HepG2 (cell line): Measurements from ENCODE around the gene ZPR1. TPM values are rescaled to one million over a fixed set of nuclear protein-coding genes. Genes with fewer than 3 reads are reported as not detected.

Experiments
- ARNT ChIP-seq: fragments of 450-650 bp; IDR thresholded peaks from 2 replicates; pipeline ENCODE4 v1.6.1; 2017
- ELF1 ChIP-seq: sonication (generic); formaldehyde crosslinking; IDR thresholded peaks from 2 replicates; pipeline ENCODE4 v1.4.0; 2020; ENCODE audit warnings: missing genetic modification reagents
- GABPB1 ChIP-seq: IDR thresholded peaks from 2 replicates; pipeline ENCODE4 v1.6.1; 2016; ENCODE audit warnings: mild to moderate bottlenecking, missing genetic modification reagents, moderate library complexity, missing compliant biosample characterization
- IRF2 ChIP-seq: IDR thresholded peaks from 2 replicates; pipeline ENCODE4 v1.6.1; 2018; ENCODE audit warnings: missing genetic modification reagents, missing compliant biosample characterization
- KDM5A ChIP-seq: fragments of 200-600 bp; sonication (generic); IDR thresholded peaks from 2 replicates; pipeline ENCODE4 v1.7.0; 2018; ENCODE audit warnings: antibody characterized with exemption, mild to moderate bottlenecking, low read length, borderline replicate concordance
- MTA3 ChIP-seq: sonication (generic); formaldehyde crosslinking; IDR thresholded peaks from 2 replicates; pipeline ENCODE4 v1.4.0; 2020; ENCODE audit warnings: missing genetic modification reagents
- NFE2 ChIP-seq: sonication (generic); formaldehyde crosslinking; IDR thresholded peaks from 2 replicates; pipeline ENCODE4 v1.4.0; 2020; ENCODE audit warnings: missing genetic modification reagents
- PAWR ChIP-seq: sonication (generic); formaldehyde crosslinking; IDR thresholded peaks from 2 replicates; pipeline ENCODE4 v1.4.0; 2020; ENCODE audit warnings: missing genetic modification reagents, mild to moderate bottlenecking, borderline replicate concordance
- REL ChIP-seq: sonication (generic); formaldehyde crosslinking; conservative IDR thresholded peaks from 2 replicates; pipeline ENCODE4 v1.8.0; 2022; ENCODE audit warnings: mild to moderate bottlenecking, missing genetic modification reagents, moderate library complexity
- ZNF263 ChIP-seq: sonication (generic); formaldehyde crosslinking; IDR thresholded peaks from 2 replicates; pipeline ENCODE4 v1.4.0; 2020; ENCODE audit warnings: missing genetic modification reagents
- ZNF264 ChIP-seq: sonication (generic); formaldehyde crosslinking; IDR thresholded peaks from 2 replicates; pipeline ENCODE4 v1.4.0; 2020; ENCODE audit warnings: missing genetic modification reagents
- ZNF33A ChIP-seq: sonication (generic); formaldehyde crosslinking; IDR thresholded peaks from 2 replicates; pipeline ENCODE4 v1.5.1; 2020; ENCODE audit warnings: missing genetic modification reagents, mild to moderate bottlenecking, moderate library complexity, borderline replicate concordance
- ZNF34 ChIP-seq: sonication (generic); formaldehyde crosslinking; IDR thresholded peaks from 2 replicates; pipeline ENCODE4 v1.4.0; 2020; ENCODE audit warnings: mild to moderate bottlenecking, missing genetic modification reagents, borderline replicate concordance
- ZNF496 ChIP-seq: sonication (generic); formaldehyde crosslinking; IDR thresholded peaks from 2 replicates; pipeline ENCODE4 v1.8.1; 2023; ENCODE audit warnings: mild to moderate bottlenecking, moderate library complexity, missing genetic modification reagents; ENCODE audit not compliant: insufficient replicate concordance
- ZNF629 ChIP-seq: sonication (generic); formaldehyde crosslinking; conservative IDR thresholded peaks from 2 replicates; pipeline ENCODE4 v1.5.0; 2020; ENCODE audit warnings: missing genetic modification reagents
- ZNF670 ChIP-seq: sonication (generic); formaldehyde crosslinking; IDR thresholded peaks from 2 replicates; pipeline ENCODE4 v1.8.0; 2022; ENCODE audit warnings: mild to moderate bottlenecking, missing genetic modification reagents, borderline replicate concordance
- ZNF83 ChIP-seq: sonication (generic); formaldehyde crosslinking; IDR thresholded peaks from 2 replicates; pipeline ENCODE4 v1.4.0; 2020; ENCODE audit warnings: missing genetic modification reagents, mild to moderate bottlenecking, borderline replicate concordance
- ZNF841 ChIP-seq: sonication (generic); formaldehyde crosslinking; IDR thresholded peaks from 2 replicates; pipeline ENCODE4 v1.8.1; 2023; ENCODE audit warnings: missing genetic modification reagents, borderline replicate concordance
- polyA plus RNA-seq, 8 experiments: library from polyadenylated mRNA; depleted of rRNA in 3 of 8; stranded (reverse) in 7 of 8; unstranded in 1 of 8; fragments of >200 nt; fragmentation: Illumina TruSeq in 4 of 8; extraction: Trizol in 4 of 8; gene quantifications; 2 replicates each; pipeline versions ENCODE4 v1.2.1 to v1.2.3, GENCODE V29; 2011 to 2016; ENCODE audit warnings: low read depth in 4 of 8, missing spikeins in 1 of 8, mixed read lengths in 1 of 8; ENCODE audit not compliant: insufficient read depth in 1 of 8
- total RNA-seq, 5 experiments: library from RNA; depleted of rRNA; stranded (reverse); fragments of >200 nt; fragmentation: Illumina TruSeq; extraction: Trizol; gene quantifications; 2 replicates each; pipeline ENCODE4 v1.2.3, GENCODE V29; 2016; ENCODE audit warnings: low read depth in 1 of 5
- TF ChIP-seq, protein P1 (sequence below): sonication (generic); formaldehyde crosslinking; IDR thresholded peaks from 2 replicates; pipeline ENCODE4 v1.5.0; 2020; ENCODE audit warnings: missing genetic modification reagents
- TF ChIP-seq, protein P2 (sequence below), 2 experiments: sonication (generic) in 1 of 2; formaldehyde crosslinking in 1 of 2; IDR thresholded peaks; 2 replicates each; pipeline versions ENCODE4 v1.4.0 to v1.6.1; 2018 to 2020; ENCODE audit warnings: missing genetic modification reagents in 2 of 2, borderline replicate concordance in 1 of 2, low read depth in 1 of 2, mild to moderate bottlenecking in 1 of 2, missing biosample characterization in 1 of 2
- TF ChIP-seq, protein P3 (sequence below): sonication (generic); formaldehyde crosslinking; IDR thresholded peaks from 2 replicates; pipeline ENCODE4 v1.5.0; 2020; ENCODE audit warnings: missing genetic modification reagents, mild to moderate bottlenecking, borderline replicate concordance
- TF ChIP-seq, protein P4 (sequence below): sonication (generic); formaldehyde crosslinking; IDR thresholded peaks from 2 replicates; pipeline ENCODE4 v1.5.1; 2020; ENCODE audit warnings: mild to moderate bottlenecking, missing genetic modification reagents

Gene ZPR1
- total and polyA plus RNA-seq, 2 of the 13 experiments (the other 11 are each of a cell fraction or from before 2014, with no cell fraction given) = 40.0 to 79.3 TPM

DNA sequence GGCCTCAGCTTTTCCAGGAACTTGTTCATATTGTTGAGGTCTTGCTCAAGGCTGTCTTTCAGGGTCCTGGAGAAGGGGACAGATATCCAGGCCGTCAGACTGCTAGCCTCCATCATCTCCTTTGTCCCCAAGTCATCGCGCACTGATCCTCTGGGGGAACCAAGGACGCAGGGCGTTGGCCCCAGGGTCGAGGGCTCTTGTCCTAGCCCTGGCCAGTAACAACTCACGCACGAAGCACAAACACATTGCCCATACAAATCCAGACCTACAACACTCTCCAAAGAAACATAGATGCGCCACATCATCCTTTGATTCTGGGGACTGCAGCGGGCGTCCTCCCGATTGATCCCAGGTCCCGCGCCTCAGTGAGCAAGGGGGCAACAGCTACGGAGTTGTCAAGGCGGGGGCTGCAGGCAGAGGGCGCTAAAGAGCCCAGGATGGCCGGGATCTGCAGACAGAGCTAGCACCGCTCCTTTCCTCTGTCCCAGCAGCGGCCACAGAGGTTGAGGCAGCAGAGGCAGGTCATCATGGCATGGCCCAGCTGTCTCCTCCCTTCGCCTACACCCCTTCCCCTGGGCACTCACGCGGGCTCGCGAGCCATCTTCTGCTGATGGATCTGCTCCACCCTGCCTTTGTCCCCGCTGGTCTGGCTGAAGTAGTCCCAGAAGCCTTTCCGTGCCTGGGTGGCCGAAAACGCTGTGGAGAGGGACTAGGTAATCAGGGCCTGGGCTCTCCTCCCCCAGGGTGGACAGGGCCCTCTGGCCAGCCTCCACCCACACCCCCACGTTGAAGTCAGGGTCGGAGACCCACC, 3.4 kb upstream of the ZPR1 start (continued):
- TF ChIP-seq, protein P1, sequence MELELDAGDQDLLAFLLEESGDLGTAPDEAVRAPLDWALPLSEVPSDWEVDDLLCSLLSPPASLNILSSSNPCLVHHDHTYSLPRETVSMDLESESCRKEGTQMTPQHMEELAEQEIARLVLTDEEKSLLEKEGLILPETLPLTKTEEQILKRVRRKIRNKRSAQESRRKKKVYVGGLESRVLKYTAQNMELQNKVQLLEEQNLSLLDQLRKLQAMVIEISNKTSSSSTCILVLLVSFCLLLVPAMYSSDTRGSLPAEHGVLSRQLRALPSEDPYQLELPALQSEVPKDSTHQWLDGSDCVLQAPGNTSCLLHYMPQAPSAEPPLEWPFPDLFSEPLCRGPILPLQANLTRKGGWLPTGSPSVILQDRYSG (CRISPR knock-in tag) = no peak
- TF ChIP-seq KDM5A (no peak), ZNF33A (CRISPR knock-in tag) (no peak), GABPB1 (peak; percentile 55; the same call in 1 of the 2 replicates), ZNF629 (no peak), ARNT (no peak), ZNF83 (CRISPR knock-in tag) (no peak), ZNF496 (CRISPR knock-in tag) (no peak), REL (0 out of 2 replicates have a peak, but pooled peaks have one; percentile 56), IRF2 (no peak), PAWR (CRISPR knock-in tag) (no peak), ELF1 (peak; percentile 28; the same call in 1 of the 2 replicates), ZNF264 (CRISPR knock-in tag) (peak; percentile 78; the same call in 1 of the 2 replicates), ZNF263 (peak; percentile 81), ZNF670 (CRISPR knock-in tag) (peak; percentile 60; the same call in 1 of the 2 replicates), NFE2 (CRISPR knock-in tag) (no peak), MTA3 (no peak), ZNF34 (CRISPR knock-in tag) (no peak), ZNF841 (CRISPR knock-in tag) (no peak)
- TF ChIP-seq, protein P2, sequence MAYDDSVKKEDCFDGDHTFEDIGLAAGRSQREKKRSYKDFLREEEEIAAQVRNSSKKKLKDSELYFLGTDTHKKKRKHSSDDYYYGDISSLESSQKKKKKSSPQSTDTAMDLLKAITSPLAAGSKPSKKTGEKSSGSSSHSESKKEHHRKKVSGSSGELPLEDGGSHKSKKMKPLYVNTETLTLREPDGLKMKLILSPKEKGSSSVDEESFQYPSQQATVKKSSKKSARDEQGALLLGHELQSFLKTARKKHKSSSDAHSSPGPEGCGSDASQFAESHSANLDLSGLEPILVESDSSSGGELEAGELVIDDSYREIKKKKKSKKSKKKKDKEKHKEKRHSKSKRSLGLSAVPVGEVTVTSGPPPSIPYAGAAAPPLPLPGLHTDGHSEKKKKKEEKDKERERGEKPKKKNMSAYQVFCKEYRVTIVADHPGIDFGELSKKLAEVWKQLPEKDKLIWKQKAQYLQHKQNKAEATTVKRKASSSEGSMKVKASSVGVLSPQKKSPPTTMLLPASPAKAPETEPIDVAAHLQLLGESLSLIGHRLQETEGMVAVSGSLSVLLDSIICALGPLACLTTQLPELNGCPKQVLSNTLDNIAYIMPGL (CRISPR knock-in tag; IDR thresholded peaks at IDR 0.05; ENCODE audit: borderline replicate concordance in 1 of 2, low read depth in 1 of 2) = peak; percentile 91 to 94
- TF ChIP-seq, protein P3, sequence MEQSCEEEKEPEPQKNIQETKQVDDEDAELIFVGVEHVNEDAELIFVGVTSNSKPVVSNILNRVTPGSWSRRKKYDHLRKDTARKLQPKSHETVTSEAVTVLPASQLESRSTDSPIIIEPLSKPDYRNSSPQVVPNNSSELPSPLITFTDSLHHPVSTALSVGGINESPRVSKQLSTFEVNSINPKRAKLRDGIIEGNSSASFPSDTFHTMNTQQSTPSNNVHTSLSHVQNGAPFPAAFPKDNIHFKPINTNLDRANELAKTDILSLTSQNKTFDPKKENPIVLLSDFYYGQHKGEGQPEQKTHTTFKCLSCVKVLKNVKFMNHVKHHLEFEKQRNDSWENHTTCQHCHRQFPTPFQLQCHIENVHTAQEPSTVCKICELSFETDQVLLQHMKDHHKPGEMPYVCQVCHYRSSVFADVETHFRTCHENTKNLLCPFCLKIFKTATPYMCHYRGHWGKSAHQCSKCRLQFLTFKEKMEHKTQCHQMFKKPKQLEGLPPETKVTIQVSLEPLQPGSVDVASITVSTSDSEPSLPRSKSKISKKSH = no peak; the same call in 1 of the 2 replicates
- TF ChIP-seq, protein P4, sequence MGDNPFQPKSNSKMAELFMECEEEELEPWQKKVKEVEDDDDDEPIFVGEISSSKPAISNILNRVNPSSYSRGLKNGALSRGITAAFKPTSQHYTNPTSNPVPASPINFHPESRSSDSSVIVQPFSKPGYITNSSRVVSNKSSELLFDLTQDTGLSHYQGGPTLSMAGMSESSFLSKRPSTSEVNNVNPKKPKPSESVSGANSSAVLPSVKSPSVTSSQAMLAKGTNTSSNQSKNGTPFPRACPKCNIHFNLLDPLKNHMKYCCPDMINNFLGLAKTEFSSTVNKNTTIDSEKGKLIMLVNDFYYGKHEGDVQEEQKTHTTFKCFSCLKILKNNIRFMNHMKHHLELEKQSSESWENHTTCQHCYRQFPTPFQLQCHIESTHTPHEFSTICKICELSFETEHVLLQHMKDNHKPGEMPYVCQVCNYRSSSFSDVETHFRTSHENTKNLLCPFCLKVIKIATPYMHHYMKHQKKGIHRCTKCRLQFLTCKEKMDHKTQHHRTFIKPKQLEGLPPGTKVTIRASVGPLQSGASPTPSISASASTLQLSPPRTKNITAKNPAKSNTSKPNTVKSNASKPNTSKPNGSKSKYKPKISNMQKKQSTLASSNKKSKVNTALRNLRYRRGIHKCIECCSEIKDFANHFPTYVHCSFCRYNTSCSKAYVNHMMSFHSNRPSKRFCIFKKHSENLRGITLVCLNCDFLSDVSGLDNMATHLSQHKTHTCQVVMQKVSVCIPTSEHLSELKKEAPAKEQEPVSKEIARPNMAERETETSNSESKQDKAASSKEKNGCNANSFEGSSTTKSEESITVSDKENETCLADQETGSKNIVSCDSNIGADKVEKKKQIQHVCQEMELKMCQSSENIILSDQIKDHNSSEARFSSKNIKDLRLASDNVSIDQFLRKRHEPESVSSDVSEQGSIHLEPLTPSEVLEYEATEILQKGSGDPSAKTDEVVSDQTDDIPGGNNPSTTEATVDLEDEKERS (CRISPR knock-in tag) = 0 out of 2 replicates have a peak, but pooled peaks have one; percentile 9
